GM19372 (cell line): ENCODE results near the gene LOXHD1.

Experiments used
- ATAC-seq: cut with Tn5 transposase; IDR thresholded peaks from one replicate; pipeline ENCODE4 v1.9.1; 2021; ENCODE audit warnings: mild to moderate bottlenecking, low read depth, moderate library complexity; ENCODE audit not compliant: unreplicated experiment

The LOXHD1 gene

DNA sequence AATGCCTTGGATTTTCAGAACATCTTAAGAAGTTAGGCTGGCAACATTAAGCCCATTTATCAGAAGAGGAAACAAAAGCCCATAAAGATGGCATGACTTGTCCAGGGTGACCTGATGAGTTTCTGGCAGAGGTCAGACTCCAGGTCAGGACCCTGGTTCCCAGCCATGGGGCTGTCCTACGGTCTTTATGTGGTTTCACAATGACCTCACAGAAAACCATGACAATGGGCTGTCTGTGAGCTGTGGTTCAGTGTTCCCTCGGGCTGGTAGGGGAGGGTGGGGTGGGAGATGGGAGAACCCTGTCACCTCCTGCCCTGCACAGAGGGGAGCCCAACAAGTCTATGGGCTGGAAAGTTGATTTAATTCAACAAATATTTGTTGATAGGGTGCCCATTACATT is 101.8 kb downstream of the LOXHD1 start:
- no peak for ATAC-seq

DNA sequence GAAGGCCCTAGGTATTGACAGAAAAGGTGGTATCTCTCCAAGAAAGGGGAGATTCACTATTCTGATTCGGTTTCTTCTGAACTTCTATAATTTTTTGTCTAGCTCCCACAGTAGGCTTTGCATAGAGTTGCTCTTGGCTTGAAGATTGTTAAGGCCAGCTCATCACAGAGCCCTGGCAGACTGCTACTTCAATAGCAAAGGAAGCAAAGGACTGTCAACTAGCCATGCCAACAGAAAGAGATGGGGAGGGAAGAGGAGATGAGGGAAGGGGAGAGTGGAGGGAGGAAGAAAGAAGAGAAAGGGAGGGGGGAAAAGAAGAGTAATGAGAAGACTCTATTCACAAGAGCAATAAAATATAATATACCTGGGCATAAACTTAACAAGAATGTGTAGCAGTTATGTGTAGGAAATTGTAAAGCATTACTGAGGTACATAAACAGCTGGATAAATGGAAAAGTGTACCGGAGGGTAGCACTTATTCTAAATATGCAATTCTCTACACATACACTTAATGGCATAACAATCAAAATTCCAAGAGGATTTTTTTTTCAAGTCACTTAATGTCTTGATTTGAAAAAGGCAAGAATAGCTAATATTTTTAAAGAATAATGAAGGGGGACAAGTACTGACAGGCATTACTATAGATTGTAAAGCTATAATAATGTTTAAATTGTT is 102.5 kb downstream of the LOXHD1 start:
- ATAC-seq: no peak

DNA sequence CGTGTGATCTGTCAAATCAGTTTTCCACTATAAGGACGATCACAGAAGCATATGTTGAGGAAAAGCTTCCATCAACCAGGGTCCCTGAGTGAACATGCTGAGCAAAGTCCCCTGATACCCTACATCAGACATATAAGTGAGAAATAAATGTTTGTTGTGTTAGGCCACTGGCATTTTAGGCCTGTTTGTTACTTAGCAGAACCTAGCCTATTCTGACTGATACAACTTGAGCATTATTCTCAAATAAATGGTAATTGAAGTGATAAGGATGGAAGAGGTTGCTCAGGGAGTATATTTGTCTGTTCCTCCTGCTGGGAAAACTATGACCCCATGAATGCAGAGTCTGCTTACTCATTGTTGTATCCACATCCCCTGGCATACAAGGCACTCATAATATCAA is 106.4 kb downstream of the LOXHD1 start:
- no peak for ATAC-seq

DNA sequence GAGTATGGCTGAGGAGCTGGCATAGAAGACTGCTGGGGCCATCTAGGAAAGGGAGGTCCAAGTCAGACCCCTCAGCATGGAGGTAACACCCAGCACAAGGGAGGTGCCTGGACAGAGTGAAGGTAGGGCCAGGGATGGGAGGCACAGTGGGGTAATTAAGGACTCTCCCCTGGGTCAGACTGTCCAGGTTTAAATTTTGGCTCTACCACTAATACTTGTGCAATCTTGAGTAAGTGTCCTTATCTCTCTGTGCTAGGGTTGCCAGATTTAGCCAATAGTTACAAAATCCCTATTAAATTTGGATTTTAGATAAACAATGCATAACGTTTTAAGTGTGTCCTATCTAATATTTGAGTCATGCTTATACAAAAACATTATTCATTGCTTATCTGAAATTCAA is 109.5 kb downstream of the LOXHD1 start:
- no peak for ATAC-seq

DNA sequence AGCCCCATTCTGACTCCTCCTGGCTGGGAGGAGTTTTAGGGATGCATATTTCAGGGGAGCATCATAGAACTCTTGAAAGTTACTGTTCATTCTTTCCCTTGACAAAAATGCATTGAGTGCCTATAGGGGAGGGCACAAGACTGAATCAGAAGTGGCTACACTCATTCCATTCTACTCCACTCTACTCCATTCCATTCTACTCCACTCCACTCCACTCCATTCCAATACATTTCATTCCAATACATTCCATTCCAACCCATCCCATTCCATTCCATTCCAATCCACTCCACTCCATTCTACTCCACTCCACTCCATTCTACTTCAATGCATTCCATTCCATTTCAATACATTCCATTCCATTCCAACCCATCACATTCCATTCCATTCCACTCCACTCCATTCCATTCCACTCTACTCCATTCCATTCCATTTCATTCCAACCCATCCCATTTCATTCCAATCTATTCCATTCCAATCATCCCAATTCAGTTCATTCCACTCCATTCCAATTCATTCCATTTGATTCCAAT is 110.8 kb downstream of the LOXHD1 start:
- no peak for ATAC-seq

DNA sequence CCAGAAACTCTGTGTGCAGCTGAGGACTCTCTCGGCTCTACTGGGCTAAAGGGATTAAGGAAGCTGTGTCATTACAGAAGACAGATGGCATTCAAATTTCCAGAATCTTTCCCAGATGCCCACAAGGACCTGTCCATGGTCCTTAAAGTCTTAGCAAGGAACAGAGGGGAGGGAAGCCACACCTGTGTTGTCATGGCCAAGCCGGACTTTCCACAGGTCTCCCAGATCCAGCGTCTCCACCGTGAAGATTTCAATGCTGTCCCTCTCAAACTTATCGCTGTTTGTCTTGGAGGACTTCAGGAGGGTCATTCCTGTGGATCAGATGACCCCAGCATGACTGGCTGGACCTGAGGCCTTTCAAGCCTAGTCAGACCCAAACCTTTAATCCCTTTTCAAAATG is 114.5 kb downstream of the LOXHD1 start:
- ATAC-seq: no peak

DNA sequence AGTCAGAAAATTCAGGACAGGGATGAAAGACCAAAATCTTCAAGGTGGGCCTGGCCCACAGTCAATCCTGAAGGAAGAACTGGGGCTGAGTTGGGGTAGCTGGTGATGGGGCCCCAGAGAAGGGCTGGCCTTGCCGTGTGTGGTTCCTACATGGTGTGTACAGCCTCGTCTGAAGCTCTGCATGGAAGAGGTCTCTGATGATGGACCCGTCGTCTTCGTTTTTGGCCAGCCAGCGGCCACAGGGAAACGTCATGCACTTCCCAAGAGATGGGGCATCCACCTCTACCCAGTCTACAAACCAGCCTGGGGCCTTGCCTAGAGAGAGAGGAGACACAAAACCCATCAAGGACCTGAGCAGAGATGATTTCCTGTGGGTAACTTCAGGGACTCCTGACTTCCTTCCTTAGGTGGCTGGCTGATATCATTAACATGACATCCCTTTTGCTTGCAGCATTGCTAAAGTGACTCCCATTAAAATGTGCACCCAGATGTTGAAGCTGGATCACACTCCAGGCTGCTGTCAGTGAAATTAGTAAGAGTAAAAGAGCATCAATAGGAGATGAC is 115.3 kb downstream of the LOXHD1 start:
- ATAC-seq: no peak

DNA sequence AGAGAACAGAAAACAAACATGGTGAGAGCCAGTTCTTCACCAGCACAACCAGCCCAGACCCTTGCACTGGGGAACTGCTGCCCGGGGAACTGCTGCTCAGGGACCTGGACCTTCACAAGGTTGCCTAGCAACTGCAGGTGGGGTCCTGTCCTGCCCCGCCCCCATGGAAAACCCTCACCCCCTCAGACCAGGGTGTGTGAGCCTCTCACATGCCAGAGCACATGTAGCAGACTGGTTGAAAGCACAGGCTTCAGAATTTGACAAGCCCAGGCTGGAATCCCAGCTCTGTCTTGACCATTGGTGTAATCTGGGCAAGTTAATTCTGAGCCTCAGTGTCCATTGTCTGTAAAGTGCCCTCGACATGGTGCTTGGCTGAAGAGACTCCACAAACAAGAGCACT is 118.6 kb downstream of the LOXHD1 start:
- ATAC-seq: no peak

DNA sequence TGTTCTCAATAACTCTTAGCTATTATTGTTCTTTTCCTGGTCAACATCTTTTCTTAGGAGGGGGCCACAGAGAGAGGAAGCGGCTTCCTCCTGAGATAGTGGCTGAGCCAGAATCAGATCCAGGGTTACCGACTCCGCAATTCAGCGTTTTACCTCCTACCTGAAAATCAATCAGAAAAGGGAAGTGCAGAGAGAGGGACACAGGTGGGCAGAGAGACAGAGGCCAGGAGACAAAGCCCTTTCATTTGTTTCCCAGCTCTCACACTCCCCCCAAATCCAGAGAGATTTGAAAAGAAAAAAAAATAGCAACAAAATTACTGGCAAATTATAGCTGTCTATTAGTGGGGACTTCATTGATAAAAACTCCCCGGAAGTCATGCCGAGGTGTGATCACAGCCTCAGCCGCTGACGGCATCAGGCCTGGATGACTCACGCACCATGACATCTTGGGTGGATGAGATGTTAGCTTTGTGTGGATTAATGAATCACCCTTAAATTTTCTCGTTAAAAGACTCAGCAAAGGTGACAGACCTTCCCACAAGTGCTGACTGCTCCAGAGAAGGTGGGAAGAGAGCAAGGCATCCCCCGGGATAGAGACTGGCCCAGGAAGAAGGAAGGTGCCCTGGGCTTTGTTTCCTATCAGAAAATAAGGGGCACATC is 120.7 kb downstream of the LOXHD1 start:
- no peak for ATAC-seq

DNA sequence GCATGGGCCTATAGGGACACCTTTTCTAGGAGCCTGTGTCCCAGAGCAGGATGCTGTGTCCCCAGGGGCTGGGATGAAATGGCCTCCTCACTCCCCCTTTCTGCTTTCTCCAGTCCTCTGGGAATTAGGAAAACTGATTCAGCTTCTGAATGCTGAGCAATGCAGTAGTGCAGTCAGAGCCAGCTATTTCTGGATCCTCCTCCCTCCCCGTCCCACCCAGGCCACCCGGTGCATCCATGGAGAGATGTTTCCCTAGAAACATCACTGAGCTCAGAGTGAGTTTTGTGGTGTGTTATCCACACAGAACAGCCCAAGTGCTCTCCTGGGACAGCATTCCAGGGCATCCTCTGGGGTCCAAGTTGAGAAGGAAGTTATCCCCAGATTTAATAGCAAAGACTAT is 125.5 kb downstream of the LOXHD1 start:
- no peak for ATAC-seq

DNA sequence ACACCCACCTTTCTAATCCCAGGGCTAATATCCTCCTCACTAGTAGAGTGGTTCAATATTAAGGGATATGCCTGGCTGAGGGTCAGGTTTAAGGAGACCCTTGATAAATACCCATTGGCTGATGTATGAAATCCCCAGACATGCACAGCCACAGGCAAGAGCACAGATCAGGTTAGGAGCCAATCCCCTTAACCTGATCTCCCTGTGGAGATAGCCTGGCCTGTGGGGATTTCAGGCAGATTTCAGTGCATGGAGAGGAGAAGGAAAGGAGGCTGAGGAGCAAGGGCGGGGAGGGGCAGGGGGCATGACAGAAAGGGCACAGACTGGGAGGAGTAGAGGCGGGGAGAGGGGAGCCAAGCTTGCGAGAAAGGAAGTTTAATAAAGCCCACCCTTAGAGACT is 129.0 kb downstream of the LOXHD1 start:
- ATAC-seq: no peak

DNA sequence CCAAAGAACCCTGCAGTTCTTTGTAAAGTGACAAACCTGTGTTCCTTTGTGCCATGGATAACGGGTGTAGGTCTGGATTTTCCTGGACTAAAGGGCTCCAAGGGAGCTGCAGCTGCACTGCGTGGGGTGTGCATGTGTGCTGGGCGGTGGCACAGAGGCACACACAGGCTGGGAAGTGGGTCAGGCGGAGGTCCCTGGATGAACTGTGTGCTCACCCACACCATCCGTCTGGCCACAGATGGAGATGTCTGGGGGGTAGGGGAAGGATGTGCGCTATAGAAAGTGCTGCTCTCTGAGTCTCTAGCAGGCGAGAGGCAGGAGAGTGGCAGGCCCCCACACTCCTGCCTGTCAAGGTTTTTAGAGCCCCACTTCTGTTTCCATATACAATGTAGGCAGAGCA is 137.2 kb downstream of the LOXHD1 start:
- ATAC-seq: no peak

DNA sequence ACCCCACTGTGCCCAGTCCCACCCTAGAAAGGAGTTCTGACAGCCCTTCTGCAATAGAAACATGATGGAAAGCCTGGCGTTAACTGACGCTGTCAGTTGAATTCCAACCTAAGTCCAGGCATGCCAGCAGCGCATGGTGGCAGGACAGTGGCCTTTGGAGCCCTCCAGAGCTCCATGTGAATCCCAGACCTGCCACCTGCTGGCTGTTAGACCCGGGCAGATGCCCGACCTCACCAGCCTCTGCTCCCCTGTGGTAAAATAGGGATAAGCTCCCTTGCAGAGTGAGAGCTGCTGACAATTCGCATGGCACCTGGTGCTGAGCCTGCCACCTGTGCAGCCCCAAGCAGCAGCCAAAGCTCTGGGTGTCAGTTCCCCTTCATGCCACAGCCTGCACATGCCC is 138.6 kb downstream of the LOXHD1 start:
- ATAC-seq: no peak

DNA sequence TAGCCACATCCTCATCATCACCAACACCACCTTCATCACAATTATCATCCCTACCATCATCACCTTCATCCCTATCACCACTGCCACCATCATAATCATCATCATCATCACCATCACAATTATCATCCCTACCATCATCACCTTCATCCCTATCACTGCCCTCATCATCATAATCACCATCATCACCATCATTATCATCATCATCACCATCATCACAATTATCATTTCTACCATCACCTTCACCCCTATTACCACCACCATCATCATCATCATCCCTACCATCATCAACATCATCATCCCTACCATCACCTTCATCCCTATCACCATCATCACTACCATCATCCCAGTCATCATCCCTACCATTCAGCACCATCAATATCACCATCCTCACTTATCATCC is 140.5 kb downstream of the LOXHD1 start:
- no peak for ATAC-seq

DNA sequence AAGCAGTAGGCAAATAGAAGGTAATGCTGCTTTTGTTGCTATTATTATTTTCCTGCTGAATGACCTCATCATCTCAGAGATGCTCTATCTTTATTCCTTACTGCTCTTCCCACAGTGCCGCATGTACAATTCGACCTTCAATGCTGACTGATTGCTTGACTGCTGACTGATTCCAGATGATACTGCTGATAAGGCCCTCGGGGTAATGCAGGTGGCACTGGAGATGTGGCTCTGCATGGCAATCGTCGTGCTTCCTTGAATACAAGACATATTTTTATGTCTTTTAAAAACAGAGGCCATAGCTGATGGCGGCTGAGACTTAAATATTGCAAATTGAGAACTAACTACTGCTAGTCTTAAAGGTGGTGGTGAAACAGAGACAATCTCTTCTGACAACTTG is 146.6 kb downstream of the LOXHD1 start:
- ATAC-seq: no peak

DNA sequence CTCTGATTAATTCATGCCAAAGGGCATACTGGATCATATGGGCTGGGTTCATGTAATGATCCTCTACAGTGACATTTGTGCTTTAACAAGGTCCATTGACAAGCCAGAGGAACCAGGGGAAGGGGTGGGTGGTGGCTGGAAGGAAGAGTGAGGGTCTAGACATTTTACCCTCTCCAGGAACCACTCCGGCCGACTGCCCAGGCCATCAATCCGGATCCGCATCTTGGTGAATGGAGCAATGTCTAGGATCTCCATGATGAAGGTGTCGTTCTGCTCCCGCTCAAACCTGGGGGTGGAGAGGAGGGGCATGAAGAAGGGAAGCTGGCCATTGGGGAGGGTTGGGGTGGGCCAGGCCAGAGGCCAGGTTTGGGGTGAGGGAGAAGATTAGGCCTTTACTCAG is 147.5 kb downstream of the LOXHD1 start:
- ATAC-seq: no peak

DNA sequence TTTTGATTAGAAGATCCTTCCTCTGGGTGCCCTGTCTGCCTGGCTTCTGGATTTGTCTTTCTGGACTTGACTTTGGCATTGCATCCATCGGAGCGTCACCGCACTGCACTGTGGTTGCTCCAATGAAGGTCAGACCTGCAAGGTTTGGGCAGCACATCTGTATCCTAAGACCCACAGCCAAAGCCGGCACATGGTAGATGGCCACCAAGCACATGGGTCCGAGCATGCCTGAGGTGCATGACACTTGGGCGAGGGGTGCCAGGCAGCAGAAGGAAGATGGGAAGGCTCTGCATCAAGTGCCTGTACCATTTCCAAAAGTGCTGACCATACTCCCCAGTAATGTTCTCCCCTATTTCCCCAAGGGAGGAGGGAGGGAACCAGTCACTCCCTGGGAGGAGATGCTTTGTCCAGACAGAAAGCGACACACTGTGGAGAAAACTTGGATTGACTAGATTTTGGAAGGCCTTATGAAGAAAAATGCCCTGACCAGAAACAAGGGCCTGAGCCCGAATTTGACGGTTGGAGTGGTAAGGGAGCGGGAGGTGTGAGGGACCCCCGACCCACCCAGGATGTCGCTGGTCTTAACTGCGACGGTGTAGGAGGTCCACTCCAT is 149.9 kb downstream of the LOXHD1 start:
- no peak for ATAC-seq

DNA sequence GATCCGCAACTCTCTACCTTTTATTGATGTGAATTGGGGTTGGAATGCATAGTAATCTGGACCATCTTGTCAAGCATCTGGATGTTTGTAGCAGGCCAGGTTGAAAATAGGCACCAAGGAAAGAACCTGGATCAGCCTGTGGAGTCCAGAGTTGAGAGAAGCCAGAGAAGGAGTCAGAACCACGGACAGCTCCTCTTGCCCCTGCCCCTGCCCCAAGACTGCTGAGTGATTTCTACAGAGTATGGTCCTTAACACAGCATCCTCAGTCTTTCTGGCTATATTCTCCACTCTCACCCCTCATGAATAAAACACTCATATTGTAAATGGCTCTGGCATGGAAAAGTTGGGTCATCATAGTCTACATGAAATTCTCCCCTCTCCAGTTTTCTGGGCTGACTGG is 154.6 kb downstream of the LOXHD1 start:
- no peak for ATAC-seq

DNA sequence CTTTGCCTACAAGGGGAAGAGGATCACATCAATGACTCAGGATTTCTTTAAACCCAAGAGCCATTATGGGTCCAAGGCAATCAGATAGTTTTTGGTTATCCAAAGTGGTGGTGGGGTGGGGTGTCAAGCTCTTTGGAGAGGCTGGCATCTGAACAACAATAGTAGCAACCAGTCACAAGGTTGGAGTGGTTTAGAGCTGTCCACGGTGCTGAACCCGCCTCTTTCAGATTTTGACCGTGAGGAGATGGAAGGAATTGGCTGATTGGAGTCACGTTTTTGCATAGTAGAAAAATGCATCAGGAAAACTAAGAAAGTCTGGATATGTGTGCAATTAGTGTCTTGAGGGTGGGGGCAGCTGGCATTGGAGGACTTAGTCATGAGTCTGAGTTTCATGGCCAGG is 159.9 kb downstream of the LOXHD1 start:
- no peak for ATAC-seq

DNA sequence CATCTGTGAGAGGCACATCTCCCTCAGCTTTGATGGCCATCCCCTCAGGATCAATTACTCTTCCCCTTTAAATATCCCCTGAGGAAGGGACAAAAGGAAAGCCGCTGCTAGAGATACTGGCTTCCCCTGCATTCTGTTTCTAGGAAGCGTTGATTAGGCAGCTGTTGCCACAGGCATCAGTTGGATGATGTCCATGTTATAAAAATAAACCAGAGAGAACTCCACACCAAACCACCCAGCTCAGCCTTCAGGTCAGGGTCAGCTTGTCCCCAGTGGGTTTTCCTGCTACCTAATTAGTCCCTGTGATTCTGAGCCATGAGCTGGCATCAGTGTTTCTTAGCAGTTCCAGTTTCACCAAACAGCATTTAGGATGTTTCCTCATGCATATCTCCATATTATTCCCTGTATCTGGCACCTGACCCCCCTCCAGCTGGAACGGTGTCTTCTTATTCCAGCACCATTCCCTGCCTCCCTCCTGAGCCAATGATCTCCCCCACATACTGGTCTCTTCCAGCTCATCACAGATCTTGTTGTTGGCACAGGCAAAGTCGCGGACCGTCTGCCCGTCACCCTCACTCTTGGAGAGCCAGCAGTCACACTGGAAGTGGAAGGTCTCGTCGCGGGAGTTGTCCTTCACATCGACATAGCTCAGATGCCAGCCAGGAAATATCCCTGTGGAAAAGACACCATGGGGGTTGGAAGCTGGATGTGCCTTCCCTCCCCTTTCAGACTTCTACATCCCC is 168.4 kb downstream of the LOXHD1 start:
- ATAC-seq: no peak

DNA sequence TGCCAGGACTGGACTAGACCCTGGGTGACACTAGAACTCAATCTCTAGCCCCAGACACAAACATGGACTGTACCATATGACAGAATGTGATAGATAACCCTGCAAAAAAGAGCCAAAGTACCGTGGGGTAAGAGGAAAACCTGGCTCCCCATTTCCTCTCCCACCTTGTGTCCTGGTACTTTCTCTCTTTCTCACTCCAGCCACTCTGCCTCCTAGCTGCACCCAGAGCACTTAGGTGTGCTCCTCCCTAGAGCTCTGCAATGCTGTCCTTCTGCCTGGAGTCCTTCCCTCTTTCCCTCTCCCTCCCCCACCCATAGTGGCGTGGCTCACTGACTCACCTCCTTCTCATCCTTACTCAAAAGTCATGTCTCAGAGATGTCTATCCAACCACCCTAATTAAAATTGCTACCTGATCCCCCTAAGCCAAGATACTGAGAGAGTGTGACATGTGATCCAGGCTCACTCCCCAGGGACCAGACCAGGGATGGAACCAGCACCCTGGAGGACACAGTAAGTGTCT is 171.3 kb downstream of the LOXHD1 start:
- no peak for ATAC-seq
